Measurements from ENCODE around the gene RAP1A.

The RAP1A gene

GRCh38 chr1:111727056-111727455, 107.5 kb downstream of the RAP1A start:
- no peak overlapping the region for H2AFZ ChIP-seq (ENCODE audit: low read depth, low read length)
- no peak overlapping the region for H2BK120ac ChIP-seq (ENCODE audit: low read depth, low read length)
- no peak overlapping the region for H3K27ac ChIP-seq (ENCODE audit: low read length, poor library complexity, severe bottlenecking)
- H3K36me3 ChIP-seq (ENCODE audit: control insufficient read depth in 1 of 2, insufficient read depth in 2 of 2, low read depth in 1 of 2, low read length in 2 of 2), result peaks cover 23 to 43% of the 10 kb centered on the region in 2 experiments
- H3K4ac ChIP-seq (ENCODE audit: low read depth in 1 of 2, low read length in 2 of 2), result no peak overlapping the region
- no peak overlapping the region for H3K14ac ChIP-seq (ENCODE audit: low read length in 2 of 2)
- H3K79me1 ChIP-seq (replicated peaks; ENCODE audit: low read length, poor library complexity, severe bottlenecking), result peaks cover 12% of the 10 kb centered on the region
- no peak overlapping the region for H3K4me3 ChIP-seq (ENCODE audit: insufficient read depth in 1 of 2, low read depth in 1 of 2, low read length in 2 of 2)
- no peak overlapping the region for H3K18ac ChIP-seq (ENCODE audit: low read depth in 1 of 2, low read length in 2 of 2)
- 90% methylated on average over 18 of the region's 18 CpGs for WGBS
- no peak for DNase-seq
- no peak overlapping the region for H2BK15ac ChIP-seq (ENCODE audit: low read depth, poor library complexity, severe bottlenecking)
- no peak overlapping the region for H3K23ac ChIP-seq (ENCODE audit: low read length in 2 of 2)
- no peak overlapping the region for H3K4me2 ChIP-seq (ENCODE audit: low read length, poor library complexity, severe bottlenecking)
- no peak overlapping the region for H4K8ac ChIP-seq (ENCODE audit: low read length)
- no peaks in the 10 kb centered on the region for H3K9me3 ChIP-seq (ENCODE audit: control insufficient read depth, low read length)
- no peak overlapping the region for H4K91ac ChIP-seq (ENCODE audit: low read length)
- no peaks in the 10 kb centered on the region for H3K27me3 ChIP-seq (ENCODE audit: control insufficient read depth in 1 of 2, insufficient read depth in 1 of 2, low read length in 2 of 2)
- H3K9ac ChIP-seq (ENCODE audit: low read length), result no peak overlapping the region
- peaks cover 2% of the 10 kb centered on the region for H3K4me1 ChIP-seq (ENCODE audit: control insufficient read depth, insufficient read depth, low read depth, low read length)
- H2BK5ac ChIP-seq (ENCODE audit: low read depth, low read length, poor library complexity, severe bottlenecking), result no peak overlapping the region
- H2BK12ac ChIP-seq (ENCODE audit: low read length in 2 of 2), result no peak overlapping the region
- H2AK5ac ChIP-seq (ENCODE audit: low read length, severe bottlenecking), result no peak overlapping the region

- Histone ChIP-seq H3K36me3 (ENCODE audit: control insufficient read depth in 1 of 2, insufficient read depth in 2 of 2, low read depth in 1 of 2, low read length in 2 of 2) (peaks cover 23 to 37% of the 10 kb centered on the region in 2 experiments), H3K4me2 (ENCODE audit: low read length, poor library complexity, severe bottlenecking) (no peak overlapping the region), H2BK12ac (ENCODE audit: low read length in 2 of 2) (no peak overlapping the region), H3K27me3 (ENCODE audit: control insufficient read depth in 1 of 2, insufficient read depth in 1 of 2, low read length in 2 of 2) (no peaks in the 10 kb centered on the region), H3K18ac (ENCODE audit: low read depth in 1 of 2, low read length in 2 of 2) (no peak overlapping the region), H3K9ac (ENCODE audit: low read length) (no peak overlapping the region), H2AK5ac (ENCODE audit: low read length, severe bottlenecking) (no peak overlapping the region), H3K79me1 (replicated peaks; ENCODE audit: low read length, poor library complexity, severe bottlenecking) (peaks cover 21% of the 10 kb centered on the region), H3K23ac (ENCODE audit: low read length in 2 of 2) (no peak overlapping the region), H3K4me1 (ENCODE audit: control insufficient read depth, insufficient read depth, low read depth, low read length) (peaks cover 14% of the 10 kb centered on the region), H3K27ac (ENCODE audit: low read length, poor library complexity, severe bottlenecking) (no peak overlapping the region), H4K8ac (ENCODE audit: low read length) (no peak overlapping the region), H2BK5ac (ENCODE audit: low read depth, low read length, poor library complexity, severe bottlenecking) (no peak overlapping the region), H3K9me3 (ENCODE audit: control insufficient read depth, low read length) (no peaks in the 10 kb centered on the region), H2AFZ (ENCODE audit: low read depth, low read length) (no peak overlapping the region), H2BK120ac (ENCODE audit: low read depth, low read length) (no peak overlapping the region), H3K14ac (ENCODE audit: low read length in 2 of 2) (no peak overlapping the region), H2BK15ac (ENCODE audit: low read depth, poor library complexity, severe bottlenecking) (no peak overlapping the region), H4K91ac (ENCODE audit: low read length) (peak overlapping the region; percentile 2), H3K4ac (ENCODE audit: low read depth in 1 of 2, low read length in 2 of 2) (no peak overlapping the region), H3K4me3 (ENCODE audit: insufficient read depth in 1 of 2, low read depth in 1 of 2, low read length in 2 of 2) (no peak overlapping the region)
- WGBS, result 83% methylated on average over 7 of the region's 8 CpGs
- DNase-seq, result no peak
These were observed 109.8 kb downstream of the RAP1A start for GRCh38 chr1:111729271-111729921.

DNA sequence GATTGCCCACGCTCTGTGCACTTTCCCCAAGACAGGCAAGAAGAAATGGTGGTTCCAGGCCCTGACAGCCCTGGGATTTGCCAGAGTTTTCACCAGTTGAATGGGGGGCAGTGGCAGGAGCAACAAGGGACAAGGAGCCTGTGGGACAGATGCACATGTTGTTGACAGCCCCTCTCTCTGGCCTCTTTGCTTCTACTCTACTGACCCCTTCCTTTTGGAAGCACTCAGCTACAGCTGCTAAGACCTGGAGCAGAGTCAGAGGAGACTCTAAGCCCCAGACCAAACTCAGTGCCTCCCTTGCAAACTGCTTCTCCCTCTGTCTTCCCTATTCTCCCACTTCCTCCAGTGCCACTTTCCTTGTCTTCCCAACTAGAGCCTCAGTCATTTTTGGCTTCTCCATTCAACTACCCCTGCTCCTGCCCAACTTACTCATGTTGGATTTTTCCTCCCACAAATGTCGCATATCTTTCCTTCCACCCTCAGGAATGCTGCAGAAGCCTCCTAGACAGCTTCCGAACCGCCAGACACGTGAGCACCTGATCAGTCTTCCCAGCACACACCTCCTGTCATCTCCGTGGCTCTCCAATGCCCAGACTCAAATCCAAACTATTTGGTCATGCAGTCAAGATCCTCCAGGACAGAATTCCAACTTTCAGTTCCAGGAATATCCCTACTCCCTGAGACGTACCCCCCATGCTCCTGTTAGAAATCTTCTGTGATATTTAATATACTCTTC, 110.5 kb downstream of the RAP1A start:
- Histone ChIP-seq H2AK5ac (ENCODE audit: low read length, severe bottlenecking) (no peak overlapping the region), H3K14ac (ENCODE audit: low read length in 2 of 2) (no peak overlapping the region), H2BK120ac (ENCODE audit: low read depth, low read length) (no peak overlapping the region), H2AFZ (ENCODE audit: low read depth, low read length) (no peak overlapping the region), H4K91ac (ENCODE audit: low read length) (no peak overlapping the region), H3K36me3 (ENCODE audit: control insufficient read depth in 1 of 2, insufficient read depth in 2 of 2, low read depth in 1 of 2, low read length in 2 of 2) (peaks cover 23 to 38% of the 10 kb centered on the region in 2 experiments), H2BK5ac (ENCODE audit: low read depth, low read length, poor library complexity, severe bottlenecking) (no peak overlapping the region), H3K79me1 (replicated peaks; ENCODE audit: low read length, poor library complexity, severe bottlenecking) (peaks cover 25% of the 10 kb centered on the region), H3K9me3 (ENCODE audit: control insufficient read depth, low read length) (no peaks in the 10 kb centered on the region), H3K4me2 (ENCODE audit: low read length, poor library complexity, severe bottlenecking) (no peak overlapping the region), H4K8ac (ENCODE audit: low read length) (no peak overlapping the region), H3K27ac (ENCODE audit: low read length, poor library complexity, severe bottlenecking) (no peak overlapping the region), H3K18ac (ENCODE audit: low read depth in 1 of 2, low read length in 2 of 2) (no peak overlapping the region), H2BK12ac (ENCODE audit: low read length in 2 of 2) (no peak overlapping the region), H3K4me3 (ENCODE audit: insufficient read depth in 1 of 2, low read depth in 1 of 2, low read length in 2 of 2) (no peak overlapping the region), H3K4me1 (ENCODE audit: control insufficient read depth, insufficient read depth, low read depth, low read length) (peaks cover 14% of the 10 kb centered on the region), H3K4ac (ENCODE audit: low read depth in 1 of 2, low read length in 2 of 2) (no peak overlapping the region), H3K23ac (ENCODE audit: low read length in 2 of 2) (peak overlapping the region in 1 of 2 experiments; percentile 63), H3K9ac (ENCODE audit: low read length) (no peak overlapping the region), H3K27me3 (ENCODE audit: control insufficient read depth in 1 of 2, insufficient read depth in 1 of 2, low read length in 2 of 2) (no peaks in the 10 kb centered on the region), H2BK15ac (ENCODE audit: low read depth, poor library complexity, severe bottlenecking) (no peak overlapping the region)
- 88% methylated on average over 7 of the region's 7 CpGs for WGBS
- no peak for DNase-seq

DNA sequence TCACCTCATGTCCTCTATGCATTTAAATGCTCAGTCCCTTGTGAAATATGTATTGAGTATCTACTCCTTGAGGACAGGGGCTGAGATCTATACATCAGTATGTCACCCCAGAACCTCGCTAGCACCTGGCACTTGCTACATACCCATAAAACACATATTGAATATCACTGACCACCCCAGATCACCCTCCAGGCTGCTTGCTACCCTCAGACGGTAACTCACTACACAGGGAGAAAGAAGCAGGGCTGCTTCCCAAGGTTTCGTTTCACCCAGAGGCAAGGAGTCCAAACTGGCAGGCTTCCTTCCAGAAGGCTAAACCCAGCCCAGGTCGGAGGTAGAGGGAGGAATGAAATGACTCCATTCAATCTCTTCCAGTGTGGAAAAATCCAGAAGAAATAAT, 111.1 kb downstream of the RAP1A start:
- no peak overlapping the region for H4K8ac ChIP-seq (ENCODE audit: low read length)
- H3K27ac ChIP-seq (ENCODE audit: low read length, poor library complexity, severe bottlenecking), result no peak overlapping the region

More for the DNA sequence above, 111.1 kb downstream of the RAP1A start:
- no peak overlapping the region for H2BK15ac ChIP-seq (ENCODE audit: low read depth, poor library complexity, severe bottlenecking)
- WGBS, result 92% methylated on average over 4 of the region's 4 CpGs
- H3K9me3 ChIP-seq (ENCODE audit: control insufficient read depth, low read length), result no peaks in the 10 kb centered on the region
- H3K14ac ChIP-seq (ENCODE audit: low read length in 2 of 2), result no peak overlapping the region
- H3K23ac ChIP-seq (ENCODE audit: low read length in 2 of 2), result no peak overlapping the region
- no peak overlapping the region for H2AK5ac ChIP-seq (ENCODE audit: low read length, severe bottlenecking)
- H3K18ac ChIP-seq (ENCODE audit: low read depth in 1 of 2, low read length in 2 of 2), result no peak overlapping the region
- H3K4me2 ChIP-seq (ENCODE audit: low read length, poor library complexity, severe bottlenecking), result no peak overlapping the region
- DNase-seq, result no peak
- no peak overlapping the region for H3K4me3 ChIP-seq (ENCODE audit: insufficient read depth in 1 of 2, low read depth in 1 of 2, low read length in 2 of 2)
- no peak overlapping the region for H3K4ac ChIP-seq (ENCODE audit: low read depth in 1 of 2, low read length in 2 of 2)
- no peak overlapping the region for H2BK5ac ChIP-seq (ENCODE audit: low read depth, low read length, poor library complexity, severe bottlenecking)
- H3K9ac ChIP-seq (ENCODE audit: low read length), result peak overlapping the region; percentile 21
- peaks cover 13% of the 10 kb centered on the region for H3K4me1 ChIP-seq (ENCODE audit: control insufficient read depth, insufficient read depth, low read depth, low read length)
- H3K36me3 ChIP-seq (ENCODE audit: control insufficient read depth in 1 of 2, insufficient read depth in 2 of 2, low read depth in 1 of 2, low read length in 2 of 2), result peaks cover 24 to 43% of the 10 kb centered on the region in 2 experiments
- no peak overlapping the region for H4K91ac ChIP-seq (ENCODE audit: low read length)
- H3K79me1 ChIP-seq (replicated peaks; ENCODE audit: low read length, poor library complexity, severe bottlenecking), result peaks cover 27% of the 10 kb centered on the region
- no peak overlapping the region for H2AFZ ChIP-seq (ENCODE audit: low read depth, low read length)
- H3K27me3 ChIP-seq (ENCODE audit: control insufficient read depth in 1 of 2, insufficient read depth in 1 of 2, low read length in 2 of 2), result no peaks in the 10 kb centered on the region
- no peak overlapping the region for H2BK12ac ChIP-seq (ENCODE audit: low read length in 2 of 2)
- H2BK120ac ChIP-seq (ENCODE audit: low read depth, low read length), result no peak overlapping the region

Measured in mesenchymal stem cell (in vitro differentiated cells and primary cell).